SK-N-SH (cell line): ENCODE measurements around the gene CATSPERZ.

ENCODE experiments used
- EP300 ChIP-seq, 2 experiments: IDR thresholded peaks; 2 replicates each; pipeline versions ENCODE4 v1.4.0 to v1.6.1; 2012; ENCODE audit warnings: borderline replicate concordance in 1 of 2, low read depth in 1 of 2, low read length in 1 of 2
- EZH2phosphoT487 ChIP-seq: fragments of 200-600 bp; sonication (generic); IDR thresholded peaks from 2 replicates; pipeline ENCODE4 v1.6.1; 2017; ENCODE audit warnings: low read depth, mixed run types, mild to moderate bottlenecking, antibody characterized with exemption, moderate library complexity, borderline replicate concordance

- TF ChIP-seq EP300 (IDR thresholded peaks at IDR 0.05; ENCODE audit: borderline replicate concordance in 1 of 2, low read depth in 1 of 2, low read length in 1 of 2), result no peak
- TF ChIP-seq EZH2phosphoT487, result no peak
These were observed 18.9 kb downstream of the CATSPERZ start for GRCh38 chr11:64318766-64319761.
